GM19438 (cell line): ENCODE measurements around the gene ZFYVE9.
"Not testable (repeated sequence)": the region's sequence is repeated elsewhere in the genome, so short reads cannot be mapped to it uniquely, and the experiment has no call there.

Experiments
- ATAC-seq: cut with Tn5 transposase; IDR thresholded peaks from one replicate; pipeline ENCODE4 v1.9.1; 2021; ENCODE audit warnings: low read depth; ENCODE audit not compliant: unreplicated experiment

Gene ZFYVE9

DNA sequence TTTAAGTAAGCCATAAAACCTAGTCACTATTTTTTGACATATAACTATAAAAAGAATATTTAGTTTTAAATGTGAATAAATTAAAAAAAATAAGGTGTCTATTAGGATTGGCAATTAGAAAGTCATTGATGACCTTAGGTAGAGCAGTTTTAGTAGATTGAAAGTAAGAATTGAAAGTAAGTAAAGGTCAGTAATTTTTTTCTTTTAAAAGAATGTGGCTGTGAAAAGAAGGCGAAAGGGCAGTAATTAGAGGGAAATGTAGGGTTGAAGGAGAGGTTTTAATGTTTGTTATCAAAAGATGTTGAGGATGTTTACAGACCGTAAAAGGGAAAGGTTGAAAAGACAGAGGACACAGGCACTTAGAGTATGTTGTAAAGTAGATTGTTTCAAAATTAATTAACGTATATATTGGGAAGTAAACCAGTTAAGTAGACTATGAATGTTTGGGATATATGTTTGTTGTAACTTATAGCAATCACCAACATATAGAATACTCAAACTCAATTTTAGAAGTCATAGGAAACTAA lies 41.0 kb downstream of the ZFYVE9 start:
- no peak for ATAC-seq

DNA sequence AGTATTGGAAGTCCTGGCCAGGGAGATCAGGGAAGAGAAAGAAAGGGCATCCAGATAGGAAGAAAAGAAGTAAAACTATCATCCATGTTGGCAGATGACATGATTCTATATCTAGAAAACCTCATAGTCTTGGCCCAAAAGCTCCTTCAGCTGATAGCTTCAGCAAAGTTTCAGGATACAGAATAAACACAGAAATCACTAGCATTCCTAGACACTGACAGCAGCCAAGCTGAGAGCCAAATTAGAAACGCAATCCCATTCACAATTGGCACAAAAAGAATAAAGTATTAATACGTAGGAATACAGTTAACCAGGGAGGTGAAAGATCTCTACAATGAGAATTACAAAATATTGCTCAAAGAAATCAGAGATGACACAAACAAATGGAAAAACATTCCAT lies 44.6 kb downstream of the ZFYVE9 start:
- no peak for ATAC-seq

- no peak for ATAC-seq
Measured at GRCh38 chr1:52189898-52190480, 48.1 kb downstream of the ZFYVE9 start.

DNA sequence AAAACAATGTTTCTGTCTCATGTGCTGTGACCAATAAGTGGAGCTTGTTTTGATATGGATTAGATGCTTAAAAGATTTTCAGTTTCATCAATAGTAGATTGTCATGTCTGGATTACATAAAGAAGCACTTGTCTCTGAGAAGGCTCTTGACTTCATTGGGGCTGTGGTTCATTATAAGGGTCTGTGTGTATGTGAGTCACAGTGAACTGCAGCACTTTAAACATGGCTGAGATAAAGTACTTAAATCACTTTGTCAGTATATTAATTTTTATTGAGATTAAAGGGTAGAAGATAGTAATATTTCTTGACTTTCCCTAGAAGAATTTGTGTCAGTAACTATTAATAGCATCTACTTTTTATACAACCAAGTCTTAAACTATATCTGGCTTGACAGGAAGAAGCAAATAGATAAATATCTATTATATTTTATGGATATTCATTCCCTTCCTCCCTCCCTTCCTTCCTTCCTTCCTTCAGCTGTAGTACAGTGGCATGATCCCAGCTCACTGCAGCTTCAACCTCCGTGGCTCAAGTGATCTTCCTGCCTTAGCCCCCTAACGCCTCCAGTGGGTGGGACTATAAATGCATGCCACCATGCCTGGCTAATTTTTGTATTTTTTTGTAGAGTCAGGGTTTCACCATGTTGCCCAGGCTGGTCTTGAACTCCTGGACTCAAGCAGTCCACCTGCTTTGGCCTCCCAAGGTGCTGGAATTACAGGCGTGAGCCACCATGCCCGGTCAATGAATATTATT lies 48.8 kb downstream of the ZFYVE9 start:
- ATAC-seq = no peak

- ATAC-seq = no peak
Measured at GRCh38 chr1:52191395-52191965, 49.6 kb downstream of the ZFYVE9 start.

GRCh38 chr1:52192024-52192423 lies 50.1 kb downstream of the ZFYVE9 start:
- ATAC-seq = no peak

DNA sequence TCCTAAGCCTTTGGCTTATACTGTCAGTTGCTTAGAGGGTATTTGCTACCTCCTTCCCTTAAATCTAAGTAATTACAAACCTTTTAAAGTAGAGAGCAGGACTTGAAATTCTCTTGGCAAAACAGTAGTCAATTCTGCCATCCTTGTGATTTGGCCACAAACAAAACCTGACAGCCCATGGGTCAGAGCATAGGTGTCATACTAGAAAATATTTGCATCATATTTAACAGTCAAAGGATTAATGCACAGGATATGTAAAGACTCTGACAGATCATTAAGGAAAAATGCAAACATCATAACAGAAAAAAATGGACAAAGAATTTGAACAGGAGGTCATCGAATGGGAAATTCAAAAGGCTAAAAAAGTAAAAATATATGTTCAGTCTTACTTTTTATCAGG lies 50.5 kb downstream of the ZFYVE9 start:
- no peak for ATAC-seq

DNA sequence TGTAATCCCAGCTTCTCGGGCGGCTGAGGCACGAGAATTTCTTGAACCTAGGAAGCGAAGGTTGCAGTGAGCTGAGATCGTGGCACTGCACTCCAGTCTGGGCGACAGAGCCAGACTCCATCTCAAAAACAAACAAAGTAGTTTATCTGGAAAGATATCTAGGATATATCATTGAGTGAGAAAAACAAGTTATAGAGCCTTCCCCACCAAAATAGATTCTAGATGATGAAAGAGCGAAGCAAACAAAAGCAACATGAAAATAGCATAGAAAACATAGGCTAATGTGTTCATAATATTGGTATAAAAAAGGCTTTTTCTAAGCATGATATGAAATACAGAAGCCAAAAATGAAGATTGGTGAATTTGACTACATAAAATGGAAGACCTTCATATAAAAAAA lies 52.1 kb downstream of the ZFYVE9 start:
- ATAC-seq = no peak

DNA sequence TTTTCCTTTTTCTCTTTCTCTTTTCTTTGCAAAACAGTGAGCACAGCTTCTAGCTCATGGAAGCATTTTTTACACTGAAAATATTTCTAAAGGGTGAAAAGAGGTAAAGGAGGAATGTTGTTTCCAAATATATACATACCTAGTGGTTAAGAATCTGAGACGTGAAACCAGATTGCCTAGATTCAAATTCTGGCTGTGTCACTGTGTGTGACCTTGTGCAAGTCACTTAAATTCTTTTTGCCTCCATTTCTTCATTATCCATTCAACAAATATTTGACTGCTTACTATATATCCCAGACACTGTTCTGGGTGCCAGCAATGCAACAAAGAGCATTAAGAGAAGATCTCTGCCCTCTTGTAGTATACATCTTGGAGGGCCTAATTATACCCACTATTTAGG lies 53.3 kb downstream of the ZFYVE9 start:
- no peak for ATAC-seq

DNA sequence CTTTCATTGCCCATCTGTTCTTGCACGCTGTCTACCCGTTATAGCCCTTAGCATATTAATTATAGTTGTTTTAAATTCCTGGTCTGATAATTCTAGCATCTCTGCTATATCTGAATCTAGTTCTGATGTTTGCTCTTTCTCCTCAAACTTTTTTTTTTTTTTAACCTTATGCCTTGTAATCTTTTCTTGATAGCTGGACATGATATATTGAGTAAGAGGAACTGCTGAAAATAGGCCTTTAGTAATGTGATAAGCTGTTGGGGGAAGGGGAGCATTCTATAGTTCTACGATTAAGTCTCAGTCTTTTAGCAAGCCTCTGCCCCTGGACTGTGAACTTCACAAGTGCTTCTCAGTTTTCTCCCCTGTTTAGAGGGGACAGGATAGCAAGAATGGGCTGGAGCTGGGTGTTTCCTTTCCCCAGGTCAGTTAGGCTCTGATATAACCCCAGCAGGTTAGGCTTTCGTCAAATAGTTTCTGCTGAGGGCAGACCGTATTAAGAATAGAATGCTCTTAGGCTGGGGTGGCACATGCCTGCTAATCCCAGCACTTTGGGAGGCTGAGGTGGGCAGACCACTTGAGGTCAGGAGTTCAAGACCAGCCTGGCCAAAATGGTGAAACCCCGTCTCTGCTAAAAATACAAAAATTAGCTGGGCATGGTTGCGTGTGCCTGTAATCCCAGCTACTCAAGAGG lies 62.2 kb downstream of the ZFYVE9 start:
- no peak for ATAC-seq

DNA sequence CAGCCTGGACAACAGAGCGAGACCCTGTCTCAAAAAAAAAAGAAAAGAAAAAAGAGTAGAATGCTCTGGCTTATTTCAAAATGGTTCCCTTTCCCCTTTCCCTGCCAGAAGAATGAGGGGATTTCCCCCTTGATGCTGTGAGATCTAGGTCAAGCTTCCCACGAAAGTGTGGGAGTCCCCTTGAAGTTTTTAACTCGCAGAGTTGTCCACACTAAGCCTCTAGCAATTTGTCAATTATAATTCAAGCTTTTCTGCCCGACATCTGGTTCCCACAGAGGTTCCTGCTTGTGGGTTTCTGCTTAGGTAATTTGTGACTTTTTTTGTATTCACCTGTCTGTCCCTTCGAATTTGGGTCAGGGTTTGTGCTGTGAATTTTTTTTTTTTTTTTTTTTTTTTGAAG lies 62.8 kb downstream of the ZFYVE9 start:
- ATAC-seq = no peak

GRCh38 chr1:52206686-52207085 lies 64.8 kb downstream of the ZFYVE9 start:
- ATAC-seq = not testable (repeated sequence)

GRCh38 chr1:52209429-52209828 lies 67.5 kb downstream of the ZFYVE9 start:
- no peak for ATAC-seq

DNA sequence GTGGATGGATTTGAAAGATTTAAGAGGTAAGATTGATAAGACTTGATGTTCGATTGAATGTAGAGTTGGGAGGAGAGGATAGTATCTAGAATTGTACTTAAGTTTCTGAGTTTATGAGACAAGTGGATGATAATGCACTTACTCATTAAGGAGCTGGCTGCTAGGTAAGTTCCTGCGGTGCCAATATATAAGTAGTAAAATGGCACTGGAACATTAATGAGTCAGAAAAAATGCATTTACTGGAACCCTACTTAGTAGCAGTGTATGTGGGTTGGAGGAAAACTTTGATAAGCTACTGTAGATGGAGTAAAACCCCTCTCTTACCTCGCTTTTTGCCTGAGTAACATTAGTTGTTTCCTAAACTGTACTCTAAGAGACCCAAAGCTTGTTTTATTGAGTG lies 68.2 kb downstream of the ZFYVE9 start:
- ATAC-seq = no peak

- ATAC-seq = no peak
Measured at GRCh38 chr1:52216907-52217458, 75.1 kb downstream of the ZFYVE9 start.

DNA sequence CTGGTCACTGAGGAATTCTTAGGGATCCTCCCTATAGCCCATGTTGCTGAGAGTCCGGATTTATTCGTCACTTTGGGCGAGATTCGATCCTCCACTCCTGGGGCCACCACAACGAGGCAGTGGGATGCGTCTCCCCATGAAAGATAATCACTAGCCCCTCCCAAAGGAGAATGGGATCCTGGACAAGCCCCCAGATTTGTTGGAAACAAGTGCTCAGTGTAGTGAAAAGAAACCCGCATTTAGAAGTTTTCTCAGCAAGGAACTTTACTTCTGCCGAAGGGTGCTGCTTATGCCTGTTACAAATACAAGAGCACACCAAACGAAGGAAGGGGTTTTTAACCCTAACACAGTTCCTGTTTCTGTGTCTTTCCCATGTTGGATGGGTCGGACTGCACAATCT lies 83.3 kb downstream of the ZFYVE9 start:
- ATAC-seq = no peak

GRCh38 chr1:52229494-52229893 lies 87.6 kb downstream of the ZFYVE9 start:
- no peak for ATAC-seq

GRCh38 chr1:52233463-52233862 lies 91.6 kb downstream of the ZFYVE9 start:
- no peak for ATAC-seq

DNA sequence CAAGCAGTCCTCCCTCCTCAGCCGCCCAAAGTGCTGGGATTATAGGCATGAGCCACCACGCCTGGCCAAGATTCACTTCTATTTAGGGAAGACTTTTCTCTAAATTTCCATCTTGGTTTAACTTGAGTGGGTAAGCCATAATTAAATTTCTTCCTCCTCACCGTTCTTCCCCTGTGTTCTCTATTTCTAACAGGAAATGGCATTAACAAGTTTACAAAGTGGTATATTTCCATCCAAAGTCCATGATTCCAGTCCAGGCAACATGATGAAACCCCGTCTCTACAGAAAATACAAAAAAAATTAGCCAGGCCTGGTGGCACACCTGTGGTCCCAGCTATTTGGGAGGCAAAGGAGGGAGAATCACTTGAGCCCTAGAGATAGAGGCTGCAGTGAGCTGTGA lies 92.1 kb downstream of the ZFYVE9 start:
- no peak for ATAC-seq

- ATAC-seq = no peak
Measured at GRCh38 chr1:52234708-52235107, 92.8 kb downstream of the ZFYVE9 start.

- ATAC-seq = no peak
Measured at GRCh38 chr1:52235646-52236045, 93.8 kb downstream of the ZFYVE9 start.
